ENCODE data around the gene CLP1.
"Not testable (repeated sequence)": the region's sequence is repeated elsewhere in the genome, so short reads cannot be mapped to it uniquely, and the experiment has no call there.

The CLP1 gene

GRCh38 chr11:57641011-57641807 lies 16.4 kb upstream of the CLP1 start:
- DNase-seq = no peak

- DNase-seq = no peak
Observed at GRCh38 chr11:57643802-57644201, 13.8 kb upstream of the CLP1 start.

GRCh38 chr11:57644748-57645688 lies 12.5 kb upstream of the CLP1 start:
- no peak for DNase-seq

- no peak for DNase-seq
Observed at GRCh38 chr11:57645689-57646085, 11.9 kb upstream of the CLP1 start.

GRCh38 chr11:57646194-57646798 lies 11.3 kb upstream of the CLP1 start:
- no peak for DNase-seq

- no peak for DNase-seq
Observed at GRCh38 chr11:57646799-57647303, 10.7 kb upstream of the CLP1 start.

GRCh38 chr11:57647372-57647771 lies 10.2 kb upstream of the CLP1 start:
- DNase-seq = no peak

- DNase-seq = no peak
Observed at GRCh38 chr11:57647960-57648800, 9.4 kb upstream of the CLP1 start.

- DNase-seq = no peak
Observed at GRCh38 chr11:57648801-57649735, 8.5 kb upstream of the CLP1 start.

- DNase-seq = no peak
Observed at GRCh38 chr11:57649826-57650738, 7.5 kb upstream of the CLP1 start, which contains the start of gene YPEL4. YPEL4 (minus strand) TSS chr11:57649912; CDS start chr11:57647107, 2,805 bp downstream.

- no peak for DNase-seq
Observed at GRCh38 chr11:57650739-57651090, 6.8 kb upstream of the CLP1 start.

- no peak for DNase-seq
Observed at GRCh38 chr11:57651408-57651807, 6.2 kb upstream of the CLP1 start.

- DNase-seq = not testable (repeated sequence)
Observed at GRCh38 chr11:57652230-57652629, 5.3 kb upstream of the CLP1 start.

GRCh38 chr11:57652662-57653061 lies 4.9 kb upstream of the CLP1 start:
- DNase-seq = no peak

GRCh38 chr11:57653163-57653562 lies 4.4 kb upstream of the CLP1 start:
- DNase-seq = no peak

- DNase-seq = no peak
Observed at GRCh38 chr11:57656885-57657193, 723 bp upstream of the CLP1 start.

- no peak for DNase-seq
Observed at GRCh38 chr11:57658023-57658361, 430 bp downstream of the CLP1 start.

GRCh38 chr11:57659669-57660068 lies 2.1 kb downstream of the CLP1 start:
- DNase-seq = no peak

GRCh38 chr11:57662893-57663292 lies 5.3 kb downstream of the CLP1 start:
- no peak for DNase-seq

- no peak for DNase-seq
Observed at GRCh38 chr11:57663975-57664374, 6.4 kb downstream of the CLP1 start.
